HG02970 (cell line): ENCODE measurements around the gene DDX46.

Source experiments
- ATAC-seq: cut with Tn5 transposase; IDR thresholded peaks from one replicate; pipeline ENCODE4 v1.9.1; 2021; ENCODE audit warnings: mild to moderate bottlenecking, moderate library complexity, moderate number of reproducible peaks; ENCODE audit not compliant: unreplicated experiment, low FRiP score

DDX46 gene

DNA sequence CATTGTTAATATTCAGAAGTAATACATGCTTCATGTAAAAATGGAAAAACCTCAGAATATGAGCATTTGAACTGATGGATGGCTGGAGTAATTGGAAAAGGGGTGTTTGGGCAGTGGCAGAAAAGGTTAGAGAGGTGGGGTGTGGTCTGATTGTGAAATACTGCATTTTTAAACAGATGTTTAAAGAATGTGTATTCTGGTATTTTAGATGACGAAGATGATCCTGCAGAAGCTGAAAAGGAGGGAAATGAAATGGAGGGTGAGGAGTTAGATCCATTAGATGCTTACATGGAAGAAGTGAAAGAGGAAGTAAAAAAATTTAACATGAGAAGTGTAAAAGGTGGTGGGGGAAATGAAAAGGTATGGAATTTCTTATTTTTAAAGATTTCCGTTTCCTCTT, 18.8 kb downstream of the DDX46 start:
- no peak for ATAC-seq

DNA sequence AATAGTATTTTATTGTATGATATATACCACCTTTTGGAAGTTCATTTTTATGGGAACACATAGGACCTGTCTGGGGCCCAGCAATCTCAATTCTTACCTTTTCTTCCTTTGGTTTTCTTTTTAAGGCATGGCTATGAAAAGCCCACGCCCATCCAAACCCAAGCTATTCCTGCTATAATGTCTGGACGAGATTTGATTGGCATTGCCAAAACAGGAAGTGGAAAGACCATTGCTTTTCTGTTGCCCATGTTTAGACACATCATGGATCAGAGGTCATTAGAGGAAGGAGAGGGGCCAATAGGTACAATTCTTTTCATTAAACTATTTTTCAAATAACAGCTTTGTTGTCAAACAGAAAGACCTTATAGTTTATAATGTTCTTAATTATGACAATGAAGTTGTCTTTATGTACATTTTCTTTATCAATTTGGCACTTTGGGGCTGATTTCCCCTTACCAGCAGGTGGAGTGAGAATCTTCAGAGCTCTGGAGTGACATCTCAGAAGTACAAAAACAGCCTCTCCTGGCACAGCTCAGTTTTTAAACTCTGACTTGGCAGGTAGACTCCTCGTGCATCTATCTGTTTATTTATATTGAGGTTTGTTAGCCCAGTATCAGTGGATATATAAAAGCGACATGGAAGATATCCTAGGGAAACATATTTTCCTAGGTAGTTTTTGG, 25.8 kb downstream of the DDX46 start:
- no peak for ATAC-seq

DNA sequence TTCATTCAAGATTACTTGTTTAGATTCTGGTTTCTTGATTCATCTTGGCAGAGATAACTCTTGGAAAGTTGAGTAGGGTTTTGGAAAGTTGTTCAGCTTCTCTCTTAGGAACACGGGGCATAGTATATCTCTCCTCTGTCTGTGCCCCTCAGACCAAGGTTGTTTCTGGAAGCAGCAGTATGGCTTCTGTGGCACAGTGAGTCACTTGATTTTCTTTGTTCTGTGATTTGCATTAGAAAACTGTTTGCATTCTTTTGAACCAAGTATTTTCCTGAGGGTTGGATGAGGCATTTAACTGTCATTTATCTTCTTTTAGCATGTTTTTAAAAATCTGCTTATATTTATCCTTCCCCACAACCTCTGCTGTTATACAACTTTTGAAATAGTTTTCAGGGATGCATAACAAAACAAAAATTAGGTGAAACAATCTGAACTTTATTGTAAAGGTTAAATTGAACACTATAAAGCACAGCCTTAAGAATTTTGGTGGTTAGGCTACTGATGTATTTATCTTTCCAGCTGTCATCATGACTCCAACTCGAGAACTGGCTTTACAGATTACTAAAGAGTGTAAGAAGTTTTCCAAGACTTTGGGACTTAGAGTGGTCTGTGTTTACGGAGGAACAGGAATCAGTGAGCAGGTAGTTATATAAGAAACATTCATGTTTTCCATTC, 26.5 kb downstream of the DDX46 start:
- no peak for ATAC-seq

DNA sequence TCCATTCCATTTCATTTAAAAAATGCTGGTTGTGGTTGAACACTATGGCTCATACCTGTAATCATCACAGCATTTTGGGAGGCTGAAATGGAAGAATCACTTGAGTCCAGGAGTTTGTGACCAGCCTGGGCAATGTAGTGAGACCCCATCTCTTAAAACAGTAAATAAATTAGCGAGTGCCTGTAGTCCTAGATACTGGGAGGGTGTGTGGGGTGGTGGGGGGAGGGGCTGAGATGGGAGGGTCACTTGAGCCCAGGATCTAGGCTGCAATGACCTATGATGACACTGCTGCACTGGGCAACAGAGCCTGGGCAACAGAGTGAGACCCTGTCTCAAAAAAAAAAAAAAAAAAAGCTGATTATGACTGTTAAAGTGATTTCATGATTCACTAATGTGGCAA, 29.1 kb downstream of the DDX46 start:
- no peak for ATAC-seq

DNA sequence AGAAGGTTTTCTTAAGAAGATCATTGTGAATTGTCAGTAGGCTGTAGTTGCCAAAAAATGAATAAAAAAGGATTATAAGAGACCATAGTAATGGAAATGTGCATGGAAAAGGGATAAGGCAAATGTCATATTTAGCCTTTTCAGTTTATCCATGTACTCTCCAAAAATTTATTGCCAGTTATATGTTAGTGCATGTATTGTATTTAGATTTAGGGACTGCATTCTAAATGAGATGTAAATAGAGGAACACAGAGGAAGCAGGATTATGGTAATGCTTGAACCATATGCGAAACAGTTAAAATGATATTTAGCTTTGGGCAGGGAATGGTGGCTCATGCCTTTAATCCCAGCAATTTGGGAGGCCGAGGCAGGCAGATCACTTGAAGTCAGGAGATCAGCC, 33.0 kb downstream of the DDX46 start:
- ATAC-seq = no peak

DNA sequence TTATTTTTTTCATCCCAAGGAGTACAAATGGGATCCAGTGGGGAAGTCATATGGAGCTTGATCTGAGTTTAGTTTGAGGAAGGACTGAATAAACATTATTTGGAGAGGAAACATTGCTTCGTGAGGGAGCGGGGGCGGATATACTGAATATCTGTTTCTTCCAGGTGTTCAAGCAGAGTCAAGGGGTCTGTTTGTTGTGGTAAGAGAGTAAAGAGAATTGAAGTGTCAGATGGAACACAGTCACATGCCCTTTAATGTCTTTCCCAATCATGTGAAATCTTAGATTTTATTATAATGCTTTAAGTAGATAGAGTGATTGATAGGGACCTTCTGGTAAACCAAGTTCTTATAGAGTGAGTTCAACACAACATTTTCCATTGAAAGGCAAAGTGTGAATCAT, 33.7 kb downstream of the DDX46 start:
- ATAC-seq = no peak

DNA sequence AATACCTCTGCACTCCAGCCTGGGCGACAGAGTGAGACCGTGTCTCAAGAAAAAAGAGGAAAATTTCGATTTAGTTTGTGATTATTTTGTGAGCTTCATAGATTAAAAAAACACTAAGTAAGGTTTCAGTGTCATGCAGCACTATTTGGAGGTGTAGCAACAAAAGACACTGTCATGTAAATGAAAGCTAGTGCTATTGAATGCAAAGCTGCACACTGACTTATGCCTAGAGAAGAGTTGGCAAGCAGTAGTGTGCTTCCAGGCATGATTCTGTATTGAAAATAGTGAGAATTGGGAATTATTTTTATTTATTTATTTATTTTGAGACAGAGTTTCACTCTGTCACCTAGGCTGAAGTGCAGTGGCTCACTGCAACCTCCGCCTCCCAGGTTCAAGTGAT, 34.5 kb downstream of the DDX46 start:
- ATAC-seq = no peak

DNA sequence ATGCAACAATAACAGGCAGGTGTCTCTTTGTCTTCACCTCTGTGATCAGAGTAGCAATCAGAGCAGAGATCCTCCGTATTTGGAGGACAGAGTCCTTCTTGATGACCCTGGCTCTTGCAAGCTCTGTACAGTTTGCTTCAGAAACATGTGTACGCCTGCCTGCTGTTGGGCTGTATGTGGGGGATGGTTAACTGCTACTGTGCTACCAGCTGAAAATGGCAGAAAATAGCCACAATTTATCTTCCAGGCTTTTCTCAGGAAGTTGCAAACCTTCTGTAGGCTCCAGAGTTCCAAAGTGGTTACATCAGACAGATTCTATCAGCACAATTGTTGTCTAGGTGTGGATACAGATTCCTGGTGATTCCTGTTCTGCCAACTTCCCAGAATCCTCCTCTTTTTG, 35.5 kb downstream of the DDX46 start:
- ATAC-seq = no peak

DNA sequence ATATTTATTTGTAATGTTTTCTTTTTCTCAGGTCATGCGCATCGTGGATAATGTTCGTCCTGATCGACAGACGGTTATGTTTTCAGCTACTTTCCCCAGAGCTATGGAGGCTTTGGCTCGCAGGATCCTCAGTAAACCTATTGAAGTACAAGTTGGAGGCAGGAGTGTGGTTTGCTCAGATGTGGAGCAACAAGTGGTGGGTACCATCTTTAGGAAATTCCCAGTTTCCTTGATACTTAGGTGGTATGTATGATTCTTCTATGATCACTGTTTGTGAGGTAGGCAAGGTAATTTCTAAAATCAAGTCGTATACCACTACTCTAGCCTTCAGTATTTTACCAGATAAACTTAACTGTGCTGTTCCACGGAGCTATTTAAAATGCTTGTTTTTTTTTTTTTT, 36.2 kb downstream of the DDX46 start:
- no peak for ATAC-seq

DNA sequence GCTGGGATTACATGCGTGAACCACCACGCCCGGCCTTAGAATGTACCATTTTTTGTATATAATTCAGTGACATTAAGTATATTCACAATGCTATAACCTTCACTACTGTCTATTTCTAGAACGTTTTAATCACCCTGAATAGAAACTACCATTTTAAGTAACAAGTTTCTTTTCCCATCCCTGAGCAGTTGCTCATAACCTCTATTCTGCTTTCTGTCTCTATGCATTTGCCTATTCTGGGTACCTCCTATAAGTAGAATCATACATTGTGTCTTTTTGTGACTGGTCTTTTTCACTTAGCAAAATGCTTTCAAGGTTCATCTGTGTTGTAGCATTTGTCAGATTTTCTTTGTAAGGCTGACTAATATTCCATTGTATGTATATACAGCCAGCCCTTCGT, 39.9 kb downstream of the DDX46 start:
- ATAC-seq = no peak

DNA sequence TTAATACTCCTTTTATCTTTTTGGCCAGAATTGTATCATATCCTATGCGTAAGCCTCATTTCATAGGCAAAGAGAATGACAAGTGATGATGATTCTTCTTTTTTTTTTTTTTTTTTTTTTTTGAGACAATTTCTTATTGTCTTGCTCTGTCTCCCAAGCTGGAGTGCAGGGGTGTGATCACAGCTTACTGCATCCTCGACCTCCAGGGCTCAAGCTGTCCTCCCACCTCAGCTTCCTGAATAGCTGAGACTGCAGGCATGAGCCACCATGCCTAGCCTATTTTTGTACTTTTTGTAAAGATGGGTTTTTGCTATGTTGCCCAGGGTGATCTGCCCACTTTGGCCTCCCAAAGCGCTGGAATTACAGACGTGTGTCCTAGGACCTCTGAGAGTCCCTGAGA, 45.2 kb downstream of the DDX46 start:
- no peak for ATAC-seq

DNA sequence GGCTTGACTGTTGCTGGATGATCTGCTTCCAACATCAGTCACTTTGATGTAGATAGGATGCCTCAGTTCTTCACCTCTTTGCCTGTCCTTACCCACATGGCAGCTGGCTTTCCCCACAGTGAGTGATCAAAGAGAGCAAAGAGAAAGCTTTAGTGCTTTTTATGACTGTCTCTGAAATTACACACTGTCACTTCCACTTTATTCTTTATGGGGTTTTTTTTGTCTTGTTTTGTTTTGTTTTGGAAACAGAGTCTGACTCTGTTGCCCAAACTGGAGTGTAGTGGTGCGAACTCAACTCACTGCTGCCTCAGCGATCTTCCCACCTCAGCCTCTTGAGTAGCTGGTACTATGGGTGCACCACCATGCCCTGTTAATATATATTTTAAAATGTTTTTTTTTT, 54.8 kb downstream of the DDX46 start:
- ATAC-seq = no peak

DNA sequence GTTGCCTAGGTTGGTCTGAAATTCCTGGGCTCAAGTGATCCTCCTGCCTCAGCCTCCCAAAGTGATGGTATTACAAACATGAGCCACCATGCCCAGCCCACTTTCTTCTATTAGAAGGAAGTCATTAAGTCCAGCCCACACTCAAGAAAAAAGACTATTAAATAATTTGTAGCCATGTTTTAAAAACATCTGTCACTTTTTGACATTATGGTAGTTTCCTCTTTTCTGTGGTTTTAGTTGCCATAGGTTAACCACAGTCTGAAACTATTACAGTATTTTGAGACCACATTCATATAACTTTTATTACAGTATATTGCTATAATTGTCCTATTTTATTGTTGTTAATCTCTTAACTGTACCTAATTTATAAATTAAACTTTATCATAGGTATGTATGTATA, 55.2 kb downstream of the DDX46 start:
- ATAC-seq = no peak

DNA sequence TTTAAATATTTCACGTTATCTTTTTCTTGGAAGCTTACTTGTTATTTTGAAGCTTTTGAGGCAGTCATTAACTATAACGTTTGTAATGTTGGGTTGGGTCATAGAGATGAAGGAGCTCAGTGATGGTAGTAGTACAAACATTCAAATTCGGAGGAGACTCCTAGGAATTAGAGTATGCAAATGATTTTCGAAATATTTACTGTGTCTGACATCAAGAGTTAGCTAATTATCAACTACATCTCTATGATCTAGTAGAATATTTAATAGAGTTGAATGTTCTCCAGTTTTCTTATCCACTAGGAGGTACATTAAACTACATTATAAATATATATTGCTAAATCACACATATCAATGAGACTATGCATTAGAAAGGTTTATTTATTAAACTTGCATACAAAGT, 58.4 kb downstream of the DDX46 start:
- no peak for ATAC-seq

DNA sequence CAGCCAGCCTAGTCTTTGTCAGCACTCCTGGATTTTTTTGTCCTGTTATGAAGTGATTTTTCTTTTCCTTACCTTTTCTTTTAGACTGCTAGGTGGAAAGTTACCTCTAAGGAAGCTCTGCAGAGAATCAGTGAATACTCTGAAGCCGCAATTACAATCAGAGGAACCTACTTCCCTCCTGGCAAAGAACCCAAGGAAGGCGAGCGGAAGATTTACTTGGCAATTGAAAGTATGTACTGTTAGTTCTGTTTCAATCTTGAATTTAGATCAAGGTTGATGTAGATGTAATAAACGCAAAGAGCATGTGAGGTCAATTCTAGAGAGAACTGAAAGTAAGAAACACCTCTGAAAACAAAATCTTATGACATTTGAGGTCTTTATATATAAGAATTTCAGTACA, 60.2 kb downstream of the DDX46 start:
- no peak for ATAC-seq

DNA sequence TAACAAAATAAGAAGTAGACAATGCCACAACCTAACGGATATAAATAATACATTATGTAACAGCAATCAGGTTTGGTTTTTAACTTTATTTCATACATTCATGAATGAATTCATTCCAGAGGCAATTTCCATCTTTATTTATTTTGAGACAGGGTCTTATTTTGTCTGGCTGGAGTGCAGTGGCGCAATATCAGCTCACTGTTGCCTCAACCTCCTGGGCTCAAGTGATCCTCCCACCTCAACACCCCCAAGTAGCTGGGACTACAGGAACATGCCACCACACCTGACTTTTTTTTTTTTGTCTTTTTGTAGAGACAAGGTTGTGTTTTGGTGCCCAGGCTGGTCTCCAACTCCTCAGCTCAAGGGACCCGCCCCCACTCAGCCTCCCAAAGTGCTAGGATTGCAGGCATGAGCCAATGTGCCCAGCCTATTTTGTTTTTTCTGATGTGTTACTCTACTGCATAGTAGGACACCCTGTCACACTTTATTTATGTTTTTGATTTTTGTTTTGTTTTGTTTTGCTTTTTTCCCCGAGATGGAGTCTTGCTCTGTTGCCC, 60.9 kb downstream of the DDX46 start:
- no peak for ATAC-seq

DNA sequence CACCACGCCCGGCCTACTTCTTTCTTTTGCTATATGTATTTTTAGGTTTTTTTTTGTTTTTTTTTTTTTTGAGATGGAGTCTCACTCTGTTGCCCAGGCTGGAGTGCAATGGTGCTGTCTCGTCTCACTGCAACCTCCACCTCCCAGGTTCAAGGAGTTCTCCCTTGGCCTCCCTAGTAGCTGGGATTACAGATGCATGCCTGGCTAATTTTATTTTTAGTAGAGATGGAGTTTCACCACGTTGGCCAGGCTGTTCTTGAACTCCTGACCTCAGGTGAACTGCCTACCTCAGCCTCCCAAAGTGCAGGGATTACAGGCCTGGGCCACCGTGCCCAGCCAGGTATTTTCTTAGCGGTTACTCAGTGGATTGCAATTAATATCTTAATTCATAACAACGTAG, 63.3 kb downstream of the DDX46 start:
- ATAC-seq = no peak

DNA sequence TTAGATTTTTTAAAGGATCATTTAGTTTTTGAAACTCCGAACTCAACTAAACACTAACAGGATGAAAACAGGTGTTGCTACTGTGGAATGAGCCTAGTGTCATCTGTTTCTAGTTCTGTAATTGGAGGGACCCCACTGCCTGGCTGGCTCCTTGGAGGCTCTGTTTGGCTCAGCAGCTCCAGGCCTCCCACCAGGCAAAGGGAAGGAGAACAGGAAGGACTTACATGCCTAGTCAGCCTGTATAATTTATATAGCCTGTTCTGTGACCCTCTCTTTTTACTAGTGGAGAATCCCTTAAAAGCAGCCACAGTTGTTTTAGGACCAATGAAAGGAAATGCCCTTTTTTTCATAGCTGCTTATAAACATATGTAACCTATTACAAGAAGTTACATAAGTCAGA, 66.1 kb downstream of the DDX46 start:
- ATAC-seq = no peak

DNA sequence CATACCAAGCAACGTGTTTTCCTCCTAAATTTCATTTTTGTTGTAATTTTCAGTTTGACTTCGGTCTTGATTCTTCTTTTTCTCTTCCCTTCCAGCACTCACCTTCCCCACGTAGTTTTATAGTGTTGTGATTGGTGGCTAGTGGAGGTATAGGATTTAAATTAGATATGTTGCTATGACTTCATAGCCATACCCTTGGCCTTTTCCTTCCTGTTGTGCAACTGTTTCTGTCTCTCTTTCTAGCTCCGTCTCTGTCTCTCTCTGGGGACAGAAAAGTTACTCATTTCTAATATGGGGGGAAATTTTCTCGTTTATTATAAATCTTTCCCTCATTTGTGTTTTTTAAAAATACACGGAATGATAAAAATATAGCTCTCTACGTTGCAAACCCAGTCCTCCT, 66.6 kb downstream of the DDX46 start:
- no peak for ATAC-seq

DNA sequence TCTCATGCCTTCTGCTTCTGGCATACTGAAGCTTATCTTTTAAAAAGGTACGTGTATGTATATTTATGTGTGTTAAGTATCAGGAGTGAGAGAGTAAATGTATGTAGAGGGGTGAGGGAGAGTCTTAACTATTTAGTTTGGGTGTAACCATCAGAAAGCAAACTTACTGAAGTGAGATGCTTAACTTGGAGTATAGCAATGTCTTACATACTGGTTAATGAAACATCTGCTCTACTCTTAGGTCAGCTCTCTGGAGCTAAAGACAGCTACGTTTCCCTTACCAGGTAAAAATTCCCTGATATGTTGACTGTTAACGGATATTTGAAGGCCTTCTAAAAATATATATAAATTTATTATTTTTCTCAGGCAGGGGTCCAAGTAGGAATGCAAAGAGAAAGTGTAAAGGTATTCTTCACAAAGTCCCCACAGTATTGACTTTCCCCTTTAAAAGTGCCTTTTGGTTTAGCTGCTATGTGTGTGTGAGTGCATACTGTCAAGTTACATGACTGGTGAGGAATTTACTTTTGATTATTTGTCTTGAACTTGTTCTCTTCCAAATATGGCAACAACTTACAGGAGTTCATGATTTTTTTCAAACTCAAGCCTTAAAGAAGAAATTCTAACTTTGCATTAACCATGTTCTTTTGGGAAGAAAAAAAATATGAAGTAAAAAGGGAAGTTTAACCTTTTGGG, 74.9 kb downstream of the DDX46 start:
- no peak for ATAC-seq

DNA sequence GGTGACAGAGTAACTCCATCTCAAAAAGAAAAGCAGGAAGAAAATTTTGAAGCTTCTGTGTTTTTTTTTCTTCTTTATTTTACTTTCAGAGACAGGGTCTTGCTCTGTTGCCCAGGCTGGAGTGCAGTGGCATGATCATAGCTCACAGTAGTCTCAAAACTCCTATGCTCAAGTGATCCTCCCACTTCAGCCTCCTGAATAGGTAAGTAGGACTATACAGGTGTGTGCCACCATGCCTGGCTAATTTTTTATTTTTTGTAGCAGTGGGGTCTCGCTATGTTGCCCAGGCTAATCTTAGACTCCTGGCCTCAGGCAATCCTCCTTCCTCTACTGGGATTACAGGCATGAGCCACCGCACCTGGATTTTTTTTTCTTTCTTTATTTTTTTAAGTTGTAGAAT, 77.0 kb downstream of the DDX46 start:
- ATAC-seq = no peak
